CD14-positive monocyte (primary cell): ENCODE data around the gene FBLIM1. TPM values are rescaled to one million over a fixed set of nuclear protein-coding genes. Genes with fewer than 3 reads are reported as not detected.

Source experiments
- DNase-seq, 3 donors: peaks; one replicate each; pipeline ENCODE4 v3.0.0-alpha.2; 2011 to 2022
- H2AFZ ChIP-seq: 2 replicates; pipeline ENCODE4 v1.6.0; 2012; ENCODE audit warnings: mild to moderate bottlenecking, low read depth, low read length, inconsistent platforms; ENCODE audit not compliant: insufficient read depth, poor library complexity, severe bottlenecking
- H3K27ac ChIP-seq, 2 donors: 1 replicate in 1 of 2; 2 replicates in 1 of 2; pipeline ENCODE4 v1.5.1; 2012 to 2013; ENCODE audit warnings: low read length in 2 of 2, control low read depth in 1 of 2, inconsistent platforms in 1 of 2, low read depth in 1 of 2, mild to moderate bottlenecking in 1 of 2
- H3K27me3 ChIP-seq, 2 donors: one replicate each; pipeline versions ENCODE4 v1.6.0 to v1.6.1; 2011 to 2013; ENCODE audit warnings: low read length in 2 of 2; ENCODE audit not compliant: control insufficient read depth in 2 of 2, insufficient read depth in 2 of 2
- H3K36me3 ChIP-seq, 2 donors: replicated peaks in 1 of 2; 1 replicate in 1 of 2; 2 replicates in 1 of 2; pipeline versions ENCODE4 v1.5.1 to v1.6.1; 2012 to 2013; ENCODE audit warnings: low read length in 2 of 2, control low read depth in 1 of 2, inconsistent platforms in 1 of 2, mild to moderate bottlenecking in 1 of 2; ENCODE audit not compliant: insufficient read depth in 2 of 2, control insufficient read depth in 1 of 2
- H3K4me1 ChIP-seq, 2 donors: 1 replicate in 1 of 2; 2 replicates in 1 of 2; pipeline versions ENCODE4 v1.5.1 to v1.6.1; 2012 to 2013; ENCODE audit warnings: low read length in 2 of 2, control low read depth in 1 of 2, inconsistent platforms in 1 of 2, mild to moderate bottlenecking in 1 of 2, moderate library complexity in 1 of 2; ENCODE audit not compliant: insufficient read depth in 2 of 2, control insufficient read depth in 1 of 2
- H3K4me2 ChIP-seq: replicated peaks from 2 replicates; pipeline ENCODE3; 2012; ENCODE audit warnings: low read length, moderate library complexity, mild to moderate bottlenecking; ENCODE audit not compliant: poor library complexity, severe bottlenecking; ENCODE audit errors: extremely low read depth
- H3K4me3 ChIP-seq, 3 experiments: fragments of 200-600 bp in 1 of 3; sonication (generic) in 1 of 3; replicated peaks in 1 of 3; 1 replicate in 2 of 3; 2 replicates in 1 of 3; pipeline ENCODE4 v1.5.1; 2011 to 2013; ENCODE audit warnings: low read length in 3 of 3, mild to moderate bottlenecking in 3 of 3, control low read depth in 2 of 3, low read depth in 2 of 3, inconsistent platforms in 1 of 3, moderate library complexity in 1 of 3
- H3K79me2 ChIP-seq: 2 replicates; pipeline ENCODE4 v1.6.0; 2012; ENCODE audit warnings: mild to moderate bottlenecking, control low read depth, inconsistent platforms, low read length, moderate library complexity; ENCODE audit not compliant: insufficient read depth
- H3K9ac ChIP-seq: 2 replicates; pipeline ENCODE4 v1.6.0; 2017; ENCODE audit warnings: low read length, mild to moderate bottlenecking; ENCODE audit not compliant: insufficient read depth, poor library complexity, severe bottlenecking
- H3K9me3 ChIP-seq, 2 donors: replicated peaks in 1 of 2; 1 replicate in 1 of 2; 2 replicates in 1 of 2; pipeline versions ENCODE4 v1.5.1 to v1.6.1; 2012 to 2013; ENCODE audit warnings: low read length in 2 of 2, control low read depth in 1 of 2; ENCODE audit not compliant: control insufficient read depth in 1 of 2, insufficient read depth in 1 of 2
- H4K20me1 ChIP-seq: 2 replicates; pipeline ENCODE4 v1.6.0; 2012; ENCODE audit warnings: mild to moderate bottlenecking, low read length, control low read depth, moderate library complexity; ENCODE audit not compliant: insufficient read depth
- H3K27ac Mint-ChIP-seq, 7 donors: one replicate each; pipeline ENCODE4 v1.8.0; 2020; ENCODE audit warnings: mild to moderate bottlenecking in 7 of 7, mixed read lengths in 7 of 7, moderate library complexity in 6 of 7, inconsistent platforms in 2 of 7
- H3K27me3 Mint-ChIP-seq, 3 donors: one replicate each; pipeline ENCODE4 v1.8.0; 2021 to 2022; ENCODE audit warnings: low read depth in 3 of 3, mild to moderate bottlenecking in 3 of 3, mixed read lengths in 3 of 3, moderate library complexity in 3 of 3, inconsistent platforms in 1 of 3
- H3K36me3 Mint-ChIP-seq, 2 donors: one replicate each; pipeline ENCODE4 v1.8.0; 2020; ENCODE audit warnings: mixed read lengths in 2 of 2, inconsistent platforms in 1 of 2, mild to moderate bottlenecking in 1 of 2
- H3K4me1 Mint-ChIP-seq: one replicate; pipeline ENCODE4 v1.8.0; 2020; ENCODE audit warnings: mild to moderate bottlenecking, mixed read lengths
- H3K4me3 Mint-ChIP-seq, 2 donors: one replicate each; pipeline ENCODE4 v1.8.0; 2020; ENCODE audit warnings: mild to moderate bottlenecking in 2 of 2, mixed read lengths in 2 of 2, moderate library complexity in 1 of 2
- H3K9me3 Mint-ChIP-seq, 7 donors: one replicate each; pipeline ENCODE4 v1.8.0; 2020 to 2022; ENCODE audit warnings: mixed read lengths in 7 of 7, mild to moderate bottlenecking in 6 of 7, moderate library complexity in 6 of 7, inconsistent platforms in 2 of 7
- WGBS: methylation state at CpG from one replicate; pipeline ENCODE4 v1.1.5; 2013; ENCODE audit warnings: missing lambda C conversion rate; ENCODE audit not compliant: insufficient coverage; 5-methylcytosine and 5-hydroxymethylcytosine counted together
- intact Hi-C, 2 donors: fragments of 100-400 bp; cut with micrococcal nuclease; formaldehyde crosslinking; loops; one replicate each; pipeline versions ENCODE4 v1.15.0 to v1.15.1; 2023
- polyA plus RNA-seq, 3 donors: library from polyadenylated mRNA; depleted of rRNA in 1 of 3; unstranded in 2 of 3; stranded (reverse) in 1 of 3; fragments of 300-500 nt in 2 of 3; fragments of >200 nt in 1 of 3; fragmentation: Illumina TruSeq in 2 of 3; gene quantifications; 1 replicate in 2 of 3; 2 replicates in 1 of 3; pipeline ENCODE4 v1.2.3, GENCODE V29; 2012 to 2021
- TF ChIP-seq, protein P1 (sequence below): fragments of 200-600 bp; IDR thresholded peaks from one replicate; pipeline ENCODE4 v1.8.0; 2022; ENCODE audit warnings: antibody characterized with exemption, mild to moderate bottlenecking

FBLIM1 gene
- polyA plus RNA-seq, 3 donors = not detected

DNA sequence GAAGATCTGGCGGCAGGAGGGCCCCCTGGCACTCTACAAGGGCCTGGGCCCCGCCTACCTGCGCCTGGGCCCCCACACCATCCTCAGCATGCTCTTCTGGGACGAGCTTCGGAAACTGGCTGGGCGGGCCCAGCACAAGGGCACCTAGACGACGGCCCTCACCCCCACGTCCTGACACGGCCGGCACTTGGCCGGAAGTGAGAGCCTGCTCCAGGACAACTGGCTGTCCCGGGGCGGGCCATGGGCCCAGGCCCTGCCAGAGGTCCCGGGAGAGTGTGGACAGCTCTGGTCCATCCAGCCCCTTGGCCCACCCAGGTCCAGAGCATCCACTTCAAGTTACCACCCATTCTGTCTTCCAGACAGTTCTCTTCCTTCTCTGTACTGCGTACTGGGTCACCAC, 19.3 kb upstream of the FBLIM1 start:
- H3K9ac ChIP-seq = no peak overlapping the region
- Mint-ChIP-seq H3K4me1 (peaks cover 4% of the 10 kb centered on the region), H3K27me3 (peaks cover 0 to 3% (median 1%) of the 10 kb centered on the region in 3 donors), H3K36me3 (peaks cover 4 to 11% of the 10 kb centered on the region in 2 donors), H3K27ac (peak overlapping the region in 4 of 7 donors; percentile 15 to 63 (median 54)), H3K9me3 (peaks cover 0 to 1% (median 0%) of the 10 kb centered on the region in 7 donors), H3K4me3 (no peak overlapping the region)
- no peaks in the 10 kb centered on the region for H3K27me3 ChIP-seq
- DNase-seq = no peak
- no peaks in the 10 kb centered on the region for H3K4me1 ChIP-seq
- H3K27ac ChIP-seq = no peak overlapping the region
- no peak overlapping the region for H3K4me3 ChIP-seq
- H4K20me1 ChIP-seq = no peaks in the 10 kb centered on the region
- TF ChIP-seq, protein P1, sequence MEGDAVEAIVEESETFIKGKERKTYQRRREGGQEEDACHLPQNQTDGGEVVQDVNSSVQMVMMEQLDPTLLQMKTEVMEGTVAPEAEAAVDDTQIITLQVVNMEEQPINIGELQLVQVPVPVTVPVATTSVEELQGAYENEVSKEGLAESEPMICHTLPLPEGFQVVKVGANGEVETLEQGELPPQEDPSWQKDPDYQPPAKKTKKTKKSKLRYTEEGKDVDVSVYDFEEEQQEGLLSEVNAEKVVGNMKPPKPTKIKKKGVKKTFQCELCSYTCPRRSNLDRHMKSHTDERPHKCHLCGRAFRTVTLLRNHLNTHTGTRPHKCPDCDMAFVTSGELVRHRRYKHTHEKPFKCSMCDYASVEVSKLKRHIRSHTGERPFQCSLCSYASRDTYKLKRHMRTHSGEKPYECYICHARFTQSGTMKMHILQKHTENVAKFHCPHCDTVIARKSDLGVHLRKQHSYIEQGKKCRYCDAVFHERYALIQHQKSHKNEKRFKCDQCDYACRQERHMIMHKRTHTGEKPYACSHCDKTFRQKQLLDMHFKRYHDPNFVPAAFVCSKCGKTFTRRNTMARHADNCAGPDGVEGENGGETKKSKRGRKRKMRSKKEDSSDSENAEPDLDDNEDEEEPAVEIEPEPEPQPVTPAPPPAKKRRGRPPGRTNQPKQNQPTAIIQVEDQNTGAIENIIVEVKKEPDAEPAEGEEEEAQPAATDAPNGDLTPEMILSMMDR = no peak
- intact Hi-C loops = no loop called here
- H2AFZ ChIP-seq = no peak overlapping the region
- no peaks in the 10 kb centered on the region for H3K9me3 ChIP-seq
- no peaks in the 10 kb centered on the region for H3K79me2 ChIP-seq
- peaks cover 8 to 11% of the 10 kb centered on the region in 2 donors for H3K36me3 ChIP-seq
- H3K4me2 ChIP-seq = no peak overlapping the region
- WGBS = 93% methylated on average over 16 of the region's 16 CpGs

DNA sequence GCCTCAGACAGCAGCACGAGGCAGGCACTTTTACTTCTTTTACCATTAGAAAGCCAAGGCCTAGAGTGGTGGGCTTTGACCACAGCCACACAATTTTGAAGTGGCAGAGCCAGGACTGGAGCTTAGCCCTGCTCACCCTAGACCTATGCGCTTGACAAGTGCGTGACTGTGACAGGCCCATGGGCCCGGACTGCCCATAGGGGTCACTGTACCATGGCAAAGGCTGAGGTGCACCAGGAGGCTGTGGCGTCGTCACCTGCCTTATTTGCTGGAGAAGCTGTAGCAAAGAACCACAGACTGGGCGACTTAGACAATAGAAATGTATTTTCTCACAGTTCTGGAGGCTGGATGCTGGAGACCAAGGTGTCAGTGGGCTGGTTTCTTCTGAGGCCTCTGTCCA, 18.9 kb upstream of the FBLIM1 start:
- no peak overlapping the region for H3K27ac ChIP-seq

More for the DNA sequence above, 18.9 kb upstream of the FBLIM1 start:
- peak overlapping the region in 4 of 7 donors; percentile 15 to 63 (median 54) for H3K27ac Mint-ChIP-seq
- H3K9me3 Mint-ChIP-seq = peaks cover 0 to 1% (median 0%) of the 10 kb centered on the region in 7 donors
- H3K36me3 ChIP-seq = peaks cover 3 to 6% of the 10 kb centered on the region in 2 donors
- peaks cover 4% of the 10 kb centered on the region for H3K4me1 Mint-ChIP-seq
- H3K27me3 Mint-ChIP-seq = peaks cover 0 to 3% (median 1%) of the 10 kb centered on the region in 3 donors
- no peaks in the 10 kb centered on the region for H3K27me3 ChIP-seq
- H3K4me1 ChIP-seq = no peaks in the 10 kb centered on the region
- H3K4me3 ChIP-seq = no peak overlapping the region
- H4K20me1 ChIP-seq = no peaks in the 10 kb centered on the region
- no peak overlapping the region for H2AFZ ChIP-seq
- no peak overlapping the region for H3K4me3 Mint-ChIP-seq
- H3K9me3 ChIP-seq = no peaks in the 10 kb centered on the region
- no peak overlapping the region for H3K4me2 ChIP-seq
- H3K9ac ChIP-seq = no peak overlapping the region
- no peak for DNase-seq
- WGBS = 97% methylated on average over 7 of the region's 7 CpGs
- no peaks in the 10 kb centered on the region for H3K79me2 ChIP-seq
- intact Hi-C loops = loop anchor here in 1 of 2 donors (2.0 kb wide), 1 partner anchor 145 kb away; no protein-coding TSS in a partner anchor
- peaks cover 1 to 7% of the 10 kb centered on the region in 2 donors for H3K36me3 Mint-ChIP-seq
- TF ChIP-seq, protein P1 = no peak
